ENCODE measurements around the gene MIER2.
"Not testable (repeated sequence)": the region's sequence is repeated elsewhere in the genome, so short reads cannot be mapped to it uniquely, and the experiment has no call there.

MIER2 gene

DNA sequence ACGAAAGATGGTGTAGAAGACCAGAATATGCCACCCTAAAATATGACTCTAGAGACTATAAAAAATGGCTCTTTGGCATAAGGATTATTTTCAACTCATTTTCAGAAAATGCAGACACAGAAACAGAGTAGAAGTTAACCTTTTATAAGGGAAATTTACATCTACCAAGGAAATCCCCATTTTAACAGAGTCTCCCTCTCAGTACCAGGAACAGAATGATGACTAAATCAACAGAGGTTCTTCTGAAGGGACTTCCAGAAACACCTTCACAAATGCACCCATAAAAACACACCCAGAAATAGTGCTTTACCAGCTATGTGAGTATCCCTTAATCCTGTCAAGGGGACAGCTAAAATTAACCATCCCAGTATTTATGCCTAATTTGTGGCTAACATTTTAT lies 82.5 kb downstream of the MIER2 start:
- H2AFZ ChIP-seq (ENCODE audit: low read length, unreplicated experiment): no peak overlapping the region

DNA sequence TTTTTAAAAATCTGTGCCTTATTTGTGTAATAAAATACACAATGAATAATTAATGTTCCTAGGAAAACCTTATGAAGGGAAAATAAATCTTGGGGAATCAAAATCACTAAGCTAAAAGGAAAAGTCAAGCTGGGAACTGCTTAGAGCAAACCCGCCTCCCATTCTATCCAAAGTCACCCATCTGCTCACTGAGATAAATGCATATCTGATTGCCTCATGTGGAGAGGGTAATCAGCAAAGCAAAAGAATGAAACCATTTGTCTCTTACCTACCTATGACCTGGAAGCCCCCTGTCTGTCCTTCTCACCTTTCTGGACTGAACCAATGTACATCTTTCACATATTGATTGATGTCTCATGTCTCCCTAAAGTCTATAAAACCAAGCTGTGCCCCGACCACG lies 87.8 kb downstream of the MIER2 start:
- H2AFZ ChIP-seq (ENCODE audit: low read length, unreplicated experiment); H3K79me2 ChIP-seq (ENCODE audit: control insufficient read depth, insufficient read depth, low read length, unreplicated experiment); H3K27me3 ChIP-seq (ENCODE audit: insufficient read depth, low read length); H3K27ac ChIP-seq (ENCODE audit: low read depth, low read length); H3K4me1 ChIP-seq (ENCODE audit: control insufficient read depth, insufficient read depth, low read length, unreplicated experiment); H3K36me3 ChIP-seq (ENCODE audit: insufficient read depth, low read length); H3K4me3 ChIP-seq (ENCODE audit: low read depth, low read length): not testable (repeated sequence)

More for the DNA sequence above, 82.5 kb downstream of the MIER2 start:
- Histone ChIP-seq H3K27me3 (ENCODE audit: insufficient read depth, low read length) (peaks cover 19% of the 10 kb centered on the region; the same call in 1 of the 2 replicates), H3K36me3 (ENCODE audit: insufficient read depth, low read length) (no peaks in the 10 kb centered on the region), H3K4me3 (ENCODE audit: low read depth, low read length) (no peak overlapping the region), H3K79me2 (ENCODE audit: control insufficient read depth, insufficient read depth, low read length, unreplicated experiment) (no peaks in the 10 kb centered on the region), H3K4me1 (ENCODE audit: control insufficient read depth, insufficient read depth, low read length, unreplicated experiment) (peaks cover 4% of the 10 kb centered on the region), H3K27ac (ENCODE audit: low read depth, low read length) (no peak overlapping the region)

All from ACC112 (cell line).